DOHH2 (cell line): ENCODE results near the gene DGUOK.

Experiments used
- H3F3A ChIP-seq: fragments of 200-600 bp; sonication (generic), shearing (Covaris generic); 2 replicates; pipeline ENCODE4 v1.6.0; 2016; ENCODE audit warnings: antibody characterized with exemption, mild to moderate bottlenecking; ENCODE audit not compliant: control insufficient read depth, insufficient read depth
- H3K27ac ChIP-seq: fragments of 200-600 bp; sonication (generic); 2 replicates; pipeline ENCODE4 v1.5.1; 2014; ENCODE audit warnings: low read depth, mild to moderate bottlenecking, low read length, moderate library complexity
- H3K27me3 ChIP-seq: fragments of 200-600 bp; sonication (generic); 2 replicates; pipeline ENCODE4 v1.6.1; 2014; ENCODE audit warnings: mild to moderate bottlenecking, low read length, mixed read lengths; ENCODE audit not compliant: control insufficient read depth
- H3K36me3 ChIP-seq: fragments of 200-600 bp; sonication (generic); 2 replicates; pipeline ENCODE4 v1.6.1; 2014; ENCODE audit warnings: mild to moderate bottlenecking, low read length, moderate library complexity, mixed read lengths; ENCODE audit not compliant: control insufficient read depth
- H3K4me1 ChIP-seq: fragments of 200-600 bp; sonication (generic); 2 replicates; pipeline ENCODE4 v1.6.1; 2014; ENCODE audit warnings: mild to moderate bottlenecking, low read length, mixed read lengths; ENCODE audit not compliant: control insufficient read depth
- H3K4me2 ChIP-seq: fragments of 200-600 bp; sonication (generic); 2 replicates; pipeline ENCODE4 v1.6.0; 2014; ENCODE audit warnings: mild to moderate bottlenecking, low read length, moderate library complexity
- H3K4me3 ChIP-seq: fragments of 200-600 bp; sonication (generic); 2 replicates; pipeline ENCODE4 v1.5.1; 2014; ENCODE audit warnings: mild to moderate bottlenecking, low read length, mixed read lengths
- H3K79me2 ChIP-seq: fragments of 200-600 bp; sonication (generic); 2 replicates; pipeline ENCODE4 v1.6.1; 2014; ENCODE audit warnings: mild to moderate bottlenecking, low read length, mixed read lengths; ENCODE audit not compliant: control insufficient read depth
- H3K9me2 ChIP-seq: fragments of 200-600 bp; sonication (generic); replicated peaks from 2 replicates; pipeline ENCODE4 v1.6.1; 2014; ENCODE audit warnings: mild to moderate bottlenecking, low read length, mixed read lengths; ENCODE audit not compliant: control insufficient read depth
- H3K9me3 ChIP-seq: fragments of 200-600 bp; sonication (generic); 2 replicates; pipeline ENCODE4 v1.6.1; 2014; ENCODE audit warnings: antibody characterized with exemption, low read length, mixed read lengths; ENCODE audit not compliant: control insufficient read depth, insufficient read depth
- H4K20me1 ChIP-seq: fragments of 200-600 bp; sonication (generic); 2 replicates; pipeline ENCODE4 v1.6.0; 2014; ENCODE audit warnings: low read depth, mild to moderate bottlenecking, antibody characterized with exemption, low read length, moderate library complexity; ENCODE audit not compliant: control insufficient read depth, insufficient read depth
- EZH2phosphoT487 ChIP-seq: fragments of 200-600 bp; sonication (generic); IDR thresholded peaks from 2 replicates; pipeline ENCODE4 v1.6.1; 2017; ENCODE audit warnings: borderline replicate concordance, mild to moderate bottlenecking, antibody characterized with exemption, low read length, moderate library complexity, mixed read lengths
- TF ChIP-seq, protein P1 (sequence below): fragments of 200-600 bp; sonication (generic); IDR thresholded peaks from one replicate; pipeline ENCODE4 v1.5.1; 2014; ENCODE audit warnings: antibody characterized with exemption, mild to moderate bottlenecking, low read depth, low read length; ENCODE audit not compliant: poor library complexity, severe bottlenecking

The DGUOK gene

DNA sequence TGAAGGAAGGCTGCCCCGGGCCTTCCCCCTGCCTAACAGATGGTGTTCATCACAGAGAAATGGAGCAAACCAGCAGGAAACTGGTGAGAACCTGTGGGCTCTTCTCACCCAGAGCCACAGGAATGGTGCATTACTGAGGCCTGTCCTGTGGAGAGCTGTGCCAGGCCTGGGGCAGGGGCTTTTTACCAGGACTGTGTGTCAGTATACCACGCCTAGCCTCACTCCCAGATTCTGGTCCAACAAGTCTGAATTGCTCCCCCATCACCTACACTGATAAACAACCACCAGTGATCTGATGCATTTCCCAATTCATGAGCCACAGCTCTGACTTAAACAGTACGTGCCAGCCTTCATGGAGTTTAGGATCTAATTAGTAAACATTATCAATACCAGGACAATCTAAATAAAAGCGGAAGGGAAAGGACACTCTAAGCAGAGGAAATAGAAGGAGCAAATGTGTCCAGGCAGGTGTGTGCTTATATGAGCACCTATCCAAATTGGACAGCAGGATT lies 8.9 kb upstream of the DGUOK start:
- H3K4me2 ChIP-seq: no peak overlapping the region
- H3K27ac ChIP-seq: no peak overlapping the region
- H3K36me3 ChIP-seq: no peaks in the 10 kb centered on the region
- H3F3A ChIP-seq: peaks cover 11% of the 10 kb centered on the region; the same call in 1 of the 2 replicates
- H3K4me1 ChIP-seq: peaks cover 19% of the 10 kb centered on the region
- no peaks in the 10 kb centered on the region for H3K79me2 ChIP-seq
- no peak for TF ChIP-seq EZH2phosphoT487
- TF ChIP-seq, protein P1, sequence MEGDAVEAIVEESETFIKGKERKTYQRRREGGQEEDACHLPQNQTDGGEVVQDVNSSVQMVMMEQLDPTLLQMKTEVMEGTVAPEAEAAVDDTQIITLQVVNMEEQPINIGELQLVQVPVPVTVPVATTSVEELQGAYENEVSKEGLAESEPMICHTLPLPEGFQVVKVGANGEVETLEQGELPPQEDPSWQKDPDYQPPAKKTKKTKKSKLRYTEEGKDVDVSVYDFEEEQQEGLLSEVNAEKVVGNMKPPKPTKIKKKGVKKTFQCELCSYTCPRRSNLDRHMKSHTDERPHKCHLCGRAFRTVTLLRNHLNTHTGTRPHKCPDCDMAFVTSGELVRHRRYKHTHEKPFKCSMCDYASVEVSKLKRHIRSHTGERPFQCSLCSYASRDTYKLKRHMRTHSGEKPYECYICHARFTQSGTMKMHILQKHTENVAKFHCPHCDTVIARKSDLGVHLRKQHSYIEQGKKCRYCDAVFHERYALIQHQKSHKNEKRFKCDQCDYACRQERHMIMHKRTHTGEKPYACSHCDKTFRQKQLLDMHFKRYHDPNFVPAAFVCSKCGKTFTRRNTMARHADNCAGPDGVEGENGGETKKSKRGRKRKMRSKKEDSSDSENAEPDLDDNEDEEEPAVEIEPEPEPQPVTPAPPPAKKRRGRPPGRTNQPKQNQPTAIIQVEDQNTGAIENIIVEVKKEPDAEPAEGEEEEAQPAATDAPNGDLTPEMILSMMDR: no peak
- no peak overlapping the region for H3K4me3 ChIP-seq
- no peaks in the 10 kb centered on the region for H3K9me3 ChIP-seq
- H4K20me1 ChIP-seq: no peaks in the 10 kb centered on the region
- no peaks in the 10 kb centered on the region for H3K9me2 ChIP-seq
- H3K27me3 ChIP-seq: no peaks in the 10 kb centered on the region

DNA sequence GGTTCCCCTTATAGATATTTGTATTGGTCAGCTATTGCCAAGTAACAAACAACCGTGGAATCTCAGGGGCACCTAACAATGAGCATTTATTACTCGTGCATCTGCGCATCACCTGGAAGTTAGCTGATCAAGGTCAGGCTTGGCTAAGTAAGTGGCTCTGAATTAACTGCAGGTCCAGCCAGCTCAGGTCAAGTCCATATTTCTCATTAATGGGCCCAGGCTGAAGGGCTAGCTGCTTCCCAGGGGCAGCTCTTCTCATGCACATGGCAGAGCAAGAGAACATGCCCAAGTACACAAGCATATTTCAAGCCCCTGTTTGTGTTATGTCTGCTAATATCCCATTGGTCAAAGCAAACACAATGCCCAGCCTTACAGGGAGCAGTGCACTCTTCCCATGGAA lies 7.8 kb upstream of the DGUOK start:
- no peak overlapping the region for H3K4me2 ChIP-seq
- no peak overlapping the region for H3K4me3 ChIP-seq
- no peak overlapping the region for H3K27ac ChIP-seq
- no peaks in the 10 kb centered on the region for H3K79me2 ChIP-seq
- peaks cover 13% of the 10 kb centered on the region; the same call in 1 of the 2 replicates for H3F3A ChIP-seq
- no peaks in the 10 kb centered on the region for H3K36me3 ChIP-seq
- no peaks in the 10 kb centered on the region for H4K20me1 ChIP-seq
- H3K4me1 ChIP-seq: peaks cover 30% of the 10 kb centered on the region
- no peaks in the 10 kb centered on the region for H3K27me3 ChIP-seq
- no peaks in the 10 kb centered on the region for H3K9me2 ChIP-seq
- H3K9me3 ChIP-seq: no peaks in the 10 kb centered on the region
- TF ChIP-seq, protein P1: no peak
- no peak for TF ChIP-seq EZH2phosphoT487

DNA sequence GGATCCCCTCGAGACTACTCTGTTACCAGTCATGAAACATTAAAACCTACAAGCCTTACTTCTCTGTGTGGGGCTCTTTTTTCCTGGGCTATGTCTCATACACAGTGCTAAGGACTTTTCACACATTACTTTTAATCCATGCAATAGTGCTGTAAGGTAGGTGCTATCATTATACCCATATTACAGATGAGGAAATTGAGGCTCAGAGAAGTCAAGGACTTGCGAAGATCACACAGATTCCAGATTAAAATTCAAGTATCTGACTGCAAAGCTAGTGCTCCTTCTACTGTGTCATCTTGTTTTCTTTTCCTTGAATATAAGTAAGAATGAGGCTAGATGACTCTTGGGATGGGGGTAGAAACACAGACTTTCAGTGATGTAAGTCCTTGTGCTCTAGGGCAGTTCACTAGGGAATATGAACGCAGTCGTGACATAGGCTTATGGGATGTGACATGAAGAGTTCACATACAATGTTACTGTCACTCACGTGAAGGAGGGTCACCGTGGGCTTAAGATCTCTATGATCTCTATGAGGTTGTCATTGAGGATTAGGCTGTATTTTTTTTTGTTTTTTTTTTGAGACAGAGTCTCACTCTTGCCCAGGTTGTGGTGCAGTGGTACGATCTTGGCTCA lies 7.0 kb upstream of the DGUOK start:
- no peak overlapping the region for H3K4me2 ChIP-seq
- H4K20me1 ChIP-seq: no peaks in the 10 kb centered on the region
- H3K9me2 ChIP-seq: no peaks in the 10 kb centered on the region
- no peak overlapping the region for H3K4me3 ChIP-seq
- TF ChIP-seq, protein P1: no peak
- no peak for TF ChIP-seq EZH2phosphoT487
- H3K27me3 ChIP-seq: no peaks in the 10 kb centered on the region
- H3K4me1 ChIP-seq: peaks cover 32% of the 10 kb centered on the region
- no peaks in the 10 kb centered on the region for H3K79me2 ChIP-seq
- no peaks in the 10 kb centered on the region for H3K9me3 ChIP-seq
- H3F3A ChIP-seq: peaks cover 13% of the 10 kb centered on the region; the same call in 1 of the 2 replicates
- no peak overlapping the region for H3K27ac ChIP-seq
- no peaks in the 10 kb centered on the region for H3K36me3 ChIP-seq
